IMR-90 (cell line): ENCODE data around the gene PHGDH. TPM values are rescaled to one million over a fixed set of nuclear protein-coding genes. Genes with fewer than 3 reads are reported as not detected.
A peak's percentile ranks its signal among the peaks of the same experiment; 100 is the strongest.

ENCODE experiments used
- ATAC-seq: fragments of 200-7000 bp; cut with Tn5 transposase; 2 replicates; pipeline ENCODE4 v1.9.1; 2020; ENCODE audit warnings: low read depth, mild to moderate bottlenecking, moderate library complexity
- BruUV-seq: library from RNA; stranded (reverse); fragments of 400-500 nt; replicated peaks from 2 replicates; lab custom pipeline; 2021; lab: Mats Ljungman, UMichigan
- CTCF ChIA-PET: fragments of 300-600 bp; formaldehyde crosslinking; extraction: SDS; loops from one replicate; lab custom pipeline; 2021; ENCODE audit warnings: antibody characterized with exemption; lab: Yijun Ruan, JAX
- POLR2A ChIA-PET: fragments of 300-600 bp; sonication (Branson Sonifier 250); formaldehyde crosslinking; loops from one replicate; lab custom pipeline; 2022; ENCODE audit warnings: antibody characterized with exemption; ENCODE audit not compliant: unreplicated experiment; lab: Charles Lee
- DNase-seq: peaks from one replicate; pipeline ENCODE4 v3.0.0; 2013
- H2AFZ ChIP-seq: replicated peaks from 2 replicates; pipeline ENCODE3; 2013; ENCODE audit warnings: low read length, mild to moderate bottlenecking; ENCODE audit not compliant: poor library complexity
- H2AK5ac ChIP-seq: 2 replicates; pipeline ENCODE4 v1.6.1; 2013; ENCODE audit warnings: low read depth, low read length, inconsistent platforms
- H2AK9ac ChIP-seq: replicated peaks from 2 replicates; pipeline ENCODE3; 2013; ENCODE audit warnings: mild to moderate bottlenecking, low read depth, low read length, moderate library complexity; ENCODE audit not compliant: poor library complexity
- H2BK120ac ChIP-seq: 2 replicates; pipeline ENCODE4 v1.6.1; 2013; ENCODE audit warnings: low read depth, low read length, inconsistent platforms
- H2BK15ac ChIP-seq: 3 replicates; pipeline ENCODE4 v1.6.1; 2013; ENCODE audit warnings: low read depth, low read length, inconsistent platforms
- H2BK20ac ChIP-seq: 2 replicates; pipeline ENCODE4 v1.6.1; 2013; ENCODE audit warnings: low read depth, mild to moderate bottlenecking, inconsistent platforms, low read length, moderate library complexity
- H2BK5ac ChIP-seq: 2 replicates; pipeline ENCODE4 v1.6.1; 2013; ENCODE audit warnings: mild to moderate bottlenecking, low read depth, low read length, inconsistent platforms; ENCODE audit not compliant: poor library complexity, severe bottlenecking
- H3K14ac ChIP-seq: replicated peaks from 2 replicates; pipeline ENCODE4 v1.6.1; 2013; ENCODE audit warnings: low read depth, low read length, inconsistent platforms
- H3K18ac ChIP-seq: 2 replicates; pipeline ENCODE4 v1.6.1; 2013; ENCODE audit warnings: low read depth, low read length, control low read depth
- H3K23ac ChIP-seq: 2 replicates; pipeline ENCODE4 v1.6.1; 2013; ENCODE audit warnings: low read depth, low read length, inconsistent platforms
- H3K27ac ChIP-seq: 2 replicates; pipeline ENCODE4 v1.5.1; 2013; ENCODE audit warnings: mild to moderate bottlenecking, control low read depth, low read length; ENCODE audit not compliant: insufficient read depth
- H3K27me3 ChIP-seq: 2 replicates; pipeline ENCODE4 v1.6.1; 2013; ENCODE audit warnings: low read length; ENCODE audit not compliant: control insufficient read depth, insufficient read depth
- H3K36me3 ChIP-seq: 2 replicates; pipeline ENCODE4 v1.6.1; 2013; ENCODE audit warnings: low read length, mixed read lengths; ENCODE audit not compliant: control insufficient read depth, insufficient read depth
- H3K4ac ChIP-seq: 2 replicates; pipeline ENCODE4 v1.6.1; 2013; ENCODE audit warnings: low read depth, low read length, inconsistent platforms
- H3K4me1 ChIP-seq: 2 replicates; pipeline ENCODE4 v1.6.1; 2013; ENCODE audit warnings: low read length, mixed read lengths; ENCODE audit not compliant: control insufficient read depth, insufficient read depth
- H3K4me2 ChIP-seq: 2 replicates; pipeline ENCODE4 v1.6.1; 2013; ENCODE audit warnings: low read depth, mild to moderate bottlenecking, control low read depth, low read length, moderate library complexity
- H3K4me3 ChIP-seq: 2 replicates; pipeline ENCODE4 v1.5.1; 2013; ENCODE audit warnings: low read depth, mild to moderate bottlenecking, control low read depth, low read length, moderate library complexity; ENCODE audit not compliant: insufficient read depth
- H3K56ac ChIP-seq: 2 replicates; pipeline ENCODE4 v1.6.1; 2013; ENCODE audit warnings: low read length, inconsistent platforms; ENCODE audit not compliant: insufficient read depth; ENCODE audit errors: extremely low read depth
- H3K79me1 ChIP-seq, 2 experiments: 2 replicates each; pipeline ENCODE4 v1.6.1; 2013; ENCODE audit warnings: low read length in 2 of 2, inconsistent platforms in 1 of 2, low read depth in 1 of 2
- H3K9ac ChIP-seq: 2 replicates; pipeline ENCODE4 v1.6.1; 2013; ENCODE audit warnings: low read depth, low read length, control low read depth
- H3K9me1 ChIP-seq: 2 replicates; pipeline ENCODE4 v1.6.1; 2013; ENCODE audit warnings: low read length, inconsistent platforms; ENCODE audit not compliant: insufficient read depth
- H3K9me3 ChIP-seq: 2 replicates; pipeline ENCODE4 v1.6.1; 2013; ENCODE audit warnings: low read length; ENCODE audit not compliant: control insufficient read depth, insufficient read depth
- H4K20me1 ChIP-seq: 2 replicates; pipeline ENCODE4 v1.6.1; 2013; ENCODE audit warnings: low read length, inconsistent platforms; ENCODE audit not compliant: insufficient read depth
- H4K5ac ChIP-seq: 2 replicates; pipeline ENCODE4 v1.6.1; 2013; ENCODE audit warnings: mild to moderate bottlenecking, low read depth, low read length, control low read depth
- H4K8ac ChIP-seq, 2 experiments: 2 replicates each; pipeline ENCODE4 v1.6.1; 2013; ENCODE audit warnings: low read depth in 2 of 2, low read length in 2 of 2, control low read depth in 1 of 2, inconsistent platforms in 1 of 2
- H4K91ac ChIP-seq: 2 replicates; pipeline ENCODE4 v1.6.1; 2013; ENCODE audit warnings: low read depth, low read length, inconsistent platforms; ENCODE audit not compliant: insufficient read depth
- BHLHE40 ChIP-seq: fragments of 150-350 bp; IDR thresholded peaks from 2 replicates; pipeline ENCODE4 v1.6.1; 2016; ENCODE audit warnings: mild to moderate bottlenecking, low read depth, low read length
- CEBPB ChIP-seq: IDR thresholded peaks from 2 replicates; pipeline ENCODE4 v1.6.1; 2012; ENCODE audit warnings: low read depth, low read length, improper control_type of control experiment
- CHD1 ChIP-seq: IDR thresholded peaks from 2 replicates; pipeline ENCODE4 v1.6.1; 2012; ENCODE audit warnings: low read depth, low read length, improper control_type of control experiment
- ELK1 ChIP-seq: fragments of 150-350 bp; IDR thresholded peaks from 2 replicates; pipeline ENCODE4 v1.6.1; 2016; ENCODE audit warnings: low read depth, mild to moderate bottlenecking, low read length, moderate library complexity, borderline replicate concordance
- FOS ChIP-seq: fragments of 150-350 bp; IDR thresholded peaks from 2 replicates; pipeline ENCODE4 v1.6.1; 2016; ENCODE audit warnings: low read depth, low read length
- MAFK ChIP-seq: IDR thresholded peaks from 2 replicates; pipeline ENCODE4 v1.6.1; 2012; ENCODE audit warnings: low read depth, low read length, improper control_type of control experiment
- MXI1 ChIP-seq: IDR thresholded peaks from 2 replicates; pipeline ENCODE4 v1.6.1; 2012; ENCODE audit warnings: low read depth, mild to moderate bottlenecking, low read length, moderate library complexity, borderline replicate concordance
- NFE2L2 ChIP-seq: fragments of 150-350 bp; IDR thresholded peaks from 2 replicates; pipeline ENCODE4 v1.6.1; 2016; ENCODE audit warnings: low read depth, mild to moderate bottlenecking, low read length
- POLR2A ChIP-seq: IDR thresholded peaks from 2 replicates; pipeline ENCODE4 v1.6.1; 2012; ENCODE audit warnings: mild to moderate bottlenecking, low read depth, low read length
- RAD21 ChIP-seq: IDR thresholded peaks from 2 replicates; pipeline ENCODE4 v1.6.1; 2012; ENCODE audit warnings: low read length, improper control_type of control experiment
- RCOR1 ChIP-seq: IDR thresholded peaks from 2 replicates; pipeline ENCODE4 v1.6.1; 2012; ENCODE audit warnings: mild to moderate bottlenecking, low read length, improper control_type of control experiment; ENCODE audit not compliant: insufficient replicate concordance
- RFX5 ChIP-seq: IDR thresholded peaks from 2 replicates; pipeline ENCODE4 v1.8.0; 2012; ENCODE audit warnings: low read depth, mild to moderate bottlenecking, low read length, moderate library complexity
- SMC3 ChIP-seq: fragments of 150-350 bp; IDR thresholded peaks from 2 replicates; pipeline ENCODE4 v1.6.1; 2016; ENCODE audit warnings: low read depth, mild to moderate bottlenecking, antibody characterized with exemption, low read length, moderate library complexity
- USF2 ChIP-seq: fragments of 150-350 bp; IDR thresholded peaks from 2 replicates; pipeline ENCODE4 v1.6.1; 2017; ENCODE audit warnings: mild to moderate bottlenecking, antibody characterized with exemption, low read length, low read depth
- WGBS, 2 experiments: methylation state at CpG; one replicate each; pipeline versions ENCODE4 v1.1.5 to v1.1.7; 2013; ENCODE audit warnings: missing lambda C conversion rate in 2 of 2; ENCODE audit not compliant: insufficient read length in 1 of 2; ENCODE audit errors: extremely low coverage in 2 of 2; 5-methylcytosine and 5-hydroxymethylcytosine counted together
- dilution Hi-C: fragments of 300-500 bp; cut with HindIII; formaldehyde crosslinking; loops from one replicate; pipeline ENCODE4 v1.14.3; 2018; ENCODE audit warnings: low sequenced_read_pairs; ENCODE audit not compliant: unreplicated experiment
- in situ Hi-C: fragments of 300-500 bp; cut with MboI; formaldehyde crosslinking; loops from 3 replicates; pipeline ENCODE4 v1.14.3; 2019; ENCODE audit warnings: low sequenced_read_pairs, inconsistent platforms, mixed read lengths
- intact Hi-C: fragments of 100-400 bp; cut with micrococcal nuclease; formaldehyde crosslinking; loops from 2 replicates; pipeline ENCODE4 v1.10.0; 2022
- polyA plus RNA-seq, 3 experiments: library from polyadenylated mRNA; depleted of rRNA; stranded (reverse); fragments of >200 nt; gene quantifications; 2 replicates each; pipeline ENCODE4 v1.2.3, GENCODE V29; 2012; ENCODE audit warnings: low replicate concordance in 1 of 3
- total RNA-seq: library from RNA; depleted of rRNA; stranded (reverse); fragments of >200 nt; gene quantifications from 2 replicates; pipeline ENCODE4 v1.2.3, GENCODE V29; 2012
- TF ChIP-seq, protein P1 (sequence below): conservative IDR thresholded peaks from 2 replicates; pipeline ENCODE4 v1.5.1; 2012; ENCODE audit warnings: mild to moderate bottlenecking, low read depth, low read length, improper control_type of control experiment

Gene PHGDH
- total and polyA plus RNA-seq, 2 of the 4 experiments (the other 2 are of a cell fraction): 87.9 to 331 TPM

- peaks cover 4% of the 10 kb centered on the region; the same call in 1 of the 2 replicates for H3K9me1 ChIP-seq
- H2AFZ ChIP-seq: no peak overlapping the region
- no peak overlapping the region for H3K56ac ChIP-seq
- peak overlapping the region; percentile 16 for H2BK5ac ChIP-seq
- intact Hi-C loops (no loop called here), dilution Hi-C loops (no loop called here), in situ Hi-C loops (loop anchor here (5.0 kb wide), 1 partner anchor 51 kb away; no protein-coding TSS in a partner anchor)
- POLR2A ChIA-PET: no interaction called here
- ATAC-seq (peak; percentile 87), DNase-seq (peak; percentile 52)
- peak overlapping the region; percentile 83 for H3K4me2 ChIP-seq
- peak overlapping the region in 1 of 2 experiments; percentile 9; a peak in 2 of 4 replicates for H4K8ac ChIP-seq
- peak overlapping the region; percentile 16; the same call in 1 of the 2 replicates for H4K5ac ChIP-seq
- H3K23ac ChIP-seq: no peak overlapping the region
- H3K14ac ChIP-seq: no peak overlapping the region; the same call in 1 of the 2 replicates
- BruUV-seq: no TSS peak
- no peaks in the 10 kb centered on the region for H3K36me3 ChIP-seq
- no peak overlapping the region for H2AK5ac ChIP-seq
- WGBS, 2 experiments: 67% methylated on average over 1 of the region's 3 CpGs; no CpG with 5 or more reads in 1 of the 2 experiments
- H3K18ac ChIP-seq: peak overlapping the region; percentile 78; the same call in 1 of the 2 replicates
- H2BK120ac ChIP-seq: 0 out of 2 replicates have a peak overlapping the region, but pooled peaks have one; percentile 20
- H3K9me3 ChIP-seq: no peaks in the 10 kb centered on the region
- CTCF ChIA-PET: no interaction called here
- H3K4ac ChIP-seq: peak overlapping the region; percentile 31; the same call in 1 of the 2 replicates
- peaks cover 5% of the 10 kb centered on the region; the same call in 1 of the 2 replicates for H3K27me3 ChIP-seq
- no peak overlapping the region for H2BK15ac ChIP-seq
- H2BK20ac ChIP-seq: no peak overlapping the region
- H3K9ac ChIP-seq: no peak overlapping the region
- no peak overlapping the region for H3K27ac ChIP-seq
- H3K4me3 ChIP-seq: no peak overlapping the region
- peaks cover 5% of the 10 kb centered on the region for H3K4me1 ChIP-seq
- H4K20me1 ChIP-seq: no peaks in the 10 kb centered on the region
- H3K79me1 ChIP-seq: no peaks in the 10 kb centered on the region
- H4K91ac ChIP-seq: peak overlapping the region; percentile 43; the same call in 1 of the 2 replicates
- no peak for TF ChIP-seq RFX5
- no peak for TF ChIP-seq ELK1
- no peak for TF ChIP-seq SMC3
- no peak for TF ChIP-seq BHLHE40
- no peak for TF ChIP-seq MAFK
- no peak for TF ChIP-seq RCOR1
- TF ChIP-seq MXI1: no peak
- TF ChIP-seq RAD21: no peak
- no peak for TF ChIP-seq NFE2L2
- TF ChIP-seq, protein P1, sequence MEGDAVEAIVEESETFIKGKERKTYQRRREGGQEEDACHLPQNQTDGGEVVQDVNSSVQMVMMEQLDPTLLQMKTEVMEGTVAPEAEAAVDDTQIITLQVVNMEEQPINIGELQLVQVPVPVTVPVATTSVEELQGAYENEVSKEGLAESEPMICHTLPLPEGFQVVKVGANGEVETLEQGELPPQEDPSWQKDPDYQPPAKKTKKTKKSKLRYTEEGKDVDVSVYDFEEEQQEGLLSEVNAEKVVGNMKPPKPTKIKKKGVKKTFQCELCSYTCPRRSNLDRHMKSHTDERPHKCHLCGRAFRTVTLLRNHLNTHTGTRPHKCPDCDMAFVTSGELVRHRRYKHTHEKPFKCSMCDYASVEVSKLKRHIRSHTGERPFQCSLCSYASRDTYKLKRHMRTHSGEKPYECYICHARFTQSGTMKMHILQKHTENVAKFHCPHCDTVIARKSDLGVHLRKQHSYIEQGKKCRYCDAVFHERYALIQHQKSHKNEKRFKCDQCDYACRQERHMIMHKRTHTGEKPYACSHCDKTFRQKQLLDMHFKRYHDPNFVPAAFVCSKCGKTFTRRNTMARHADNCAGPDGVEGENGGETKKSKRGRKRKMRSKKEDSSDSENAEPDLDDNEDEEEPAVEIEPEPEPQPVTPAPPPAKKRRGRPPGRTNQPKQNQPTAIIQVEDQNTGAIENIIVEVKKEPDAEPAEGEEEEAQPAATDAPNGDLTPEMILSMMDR: no peak
- TF ChIP-seq USF2: no peak
- TF ChIP-seq CEBPB: no peak
- TF ChIP-seq POLR2A: no peak
- TF ChIP-seq FOS: no peak
- TF ChIP-seq CHD1: no peak
- H2AK9ac ChIP-seq: no peak overlapping the region
These were observed 62.0 kb downstream of the PHGDH start for GRCh38 chr1:119773711-119774241.
